HepG2 (cell line): ENCODE results near the gene NEK11. TPM values are rescaled to one million over a fixed set of nuclear protein-coding genes. Genes with fewer than 3 reads are reported as not detected.

Experiments
- BRCA1 ChIP-seq: sonication (generic); formaldehyde crosslinking; IDR thresholded peaks from 2 replicates; pipeline ENCODE4 v1.4.0; 2020; ENCODE audit warnings: missing genetic modification reagents
- MAZ ChIP-seq, 2 experiments: sonication (generic) in 1 of 2; formaldehyde crosslinking in 1 of 2; IDR thresholded peaks; 2 replicates each; pipeline versions ENCODE4 v1.5.0 to v1.6.1; 2012 to 2020; ENCODE audit warnings: low read depth in 2 of 2, mild to moderate bottlenecking in 2 of 2, borderline replicate concordance in 1 of 2, improper control_type of control experiment in 1 of 2, low read length in 1 of 2, missing genetic modification reagents in 1 of 2, moderate library complexity in 1 of 2
- MBNL3 ChIP-seq: fragments of 250-450 bp; sonication (Bioruptor Pico); conservative IDR thresholded peaks from 2 replicates; pipeline ENCODE4 v1.8.0; 2022; ENCODE audit warnings: mild to moderate bottlenecking, inconsistent platforms
- NR2F2 ChIP-seq: IDR thresholded peaks from 2 replicates; pipeline ENCODE4 v1.6.1; 2012; ENCODE audit warnings: low read depth, inconsistent platforms, borderline replicate concordance
- PPARG ChIP-seq: conservative IDR thresholded peaks from 2 replicates; pipeline ENCODE4 v1.6.1; 2016; ENCODE audit warnings: missing biosample characterization, missing genetic modification reagents
- RCOR2 ChIP-seq: IDR thresholded peaks from 2 replicates; pipeline ENCODE4 v1.6.1; 2016; ENCODE audit warnings: missing biosample characterization, missing genetic modification reagents
- ZNF160 ChIP-seq: sonication (generic); formaldehyde crosslinking; IDR thresholded peaks from 2 replicates; pipeline ENCODE4 v1.8.0; 2022; ENCODE audit warnings: mild to moderate bottlenecking, inconsistent platforms, missing genetic modification reagents
- polyA plus RNA-seq, 8 experiments: library from polyadenylated mRNA; depleted of rRNA in 3 of 8; stranded (reverse) in 7 of 8; unstranded in 1 of 8; fragments of >200 nt; fragmentation: Illumina TruSeq in 4 of 8; extraction: Trizol in 4 of 8; gene quantifications; 2 replicates each; pipeline versions ENCODE4 v1.2.1 to v1.2.3, GENCODE V29; 2011 to 2016; ENCODE audit warnings: low read depth in 4 of 8, missing spikeins in 1 of 8, mixed read lengths in 1 of 8; ENCODE audit not compliant: insufficient read depth in 1 of 8
- total RNA-seq, 5 experiments: library from RNA; depleted of rRNA; stranded (reverse); fragments of >200 nt; fragmentation: Illumina TruSeq; extraction: Trizol; gene quantifications; 2 replicates each; pipeline ENCODE4 v1.2.3, GENCODE V29; 2016; ENCODE audit warnings: low read depth in 1 of 5
- TF ChIP-seq, protein P1 (sequence below): sonication (generic); formaldehyde crosslinking; IDR thresholded peaks from 2 replicates; pipeline ENCODE4 v1.5.1; 2020; ENCODE audit warnings: mild to moderate bottlenecking, missing genetic modification reagents
- TF ChIP-seq, protein P2 (sequence below), 2 experiments: fragments of 450-650 bp in 1 of 2; sonication (generic) in 1 of 2; formaldehyde crosslinking in 1 of 2; IDR thresholded peaks; 2 replicates each; pipeline versions ENCODE4 v1.6.1 to v1.8.0; 2016 to 2022; ENCODE audit warnings: antibody characterized with exemption in 1 of 2, mild to moderate bottlenecking in 1 of 2, missing genetic modification reagents in 1 of 2
- TF ChIP-seq, protein P3 (sequence below): IDR thresholded peaks from 2 replicates; pipeline ENCODE4 v1.4.0; 2020; ENCODE audit warnings: mild to moderate bottlenecking, missing genetic modification reagents

The NEK11 gene
- total and polyA plus RNA-seq, 2 of the 13 experiments (the other 11 are each of a cell fraction or from before 2014, with no cell fraction given), result 0.95 to 2.2 TPM

DNA sequence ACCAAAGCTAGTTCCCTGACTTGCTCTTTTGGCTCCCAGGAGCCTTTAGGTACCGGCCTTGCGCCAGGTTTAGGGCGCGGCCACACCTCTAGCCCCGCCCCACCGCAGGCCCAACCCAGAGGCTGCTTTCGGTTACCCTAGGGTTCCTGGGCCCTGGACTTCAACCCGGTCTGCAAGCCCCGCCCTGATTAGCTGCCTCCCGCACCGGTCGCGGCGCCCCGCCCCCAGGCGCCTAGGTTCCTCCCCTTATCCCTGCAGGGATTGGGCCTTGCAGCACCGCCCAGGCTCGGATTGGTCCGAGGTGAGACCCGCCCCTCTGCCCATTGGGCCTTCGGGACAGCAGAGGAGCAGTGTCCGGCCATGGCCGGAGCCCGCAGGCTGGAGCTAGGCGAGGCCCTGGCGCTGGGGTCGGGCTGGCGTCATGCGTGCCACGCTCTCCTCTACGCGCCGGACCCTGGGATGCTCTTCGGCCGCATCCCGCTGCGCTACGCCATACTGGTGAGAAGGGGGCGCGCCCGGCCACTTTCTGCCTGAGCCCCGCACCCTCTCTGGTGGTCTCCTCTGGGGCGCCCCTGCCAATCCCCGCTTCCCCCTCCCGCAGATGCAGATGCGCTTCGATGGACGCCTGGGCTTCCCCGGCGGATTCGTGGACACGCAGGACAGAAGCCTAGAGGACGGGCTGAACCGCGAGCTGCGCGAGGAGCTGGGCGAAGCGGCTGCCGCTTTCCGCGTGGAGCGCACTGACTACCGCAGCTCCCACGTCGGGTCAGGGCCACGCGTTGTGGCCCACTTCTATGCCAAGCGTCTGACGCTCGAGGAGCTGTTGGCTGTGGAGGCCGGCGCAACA is 355.0 kb downstream of the NEK11 start, which contains the start of gene NUDT16 (continued):
- TF ChIP-seq MAZ (IDR thresholded peaks at IDR 0.05; ENCODE audit: borderline replicate concordance, low read depth, low read length), result peak; percentile 73
- TF ChIP-seq MAZ (CRISPR knock-in tag; IDR thresholded peaks at IDR 0.05; ENCODE audit: low read depth), result peak; percentile 80; the same call in 1 of the 2 replicates
- no peak for TF ChIP-seq RCOR2 (CRISPR knock-in tag)
- TF ChIP-seq, protein P1, sequence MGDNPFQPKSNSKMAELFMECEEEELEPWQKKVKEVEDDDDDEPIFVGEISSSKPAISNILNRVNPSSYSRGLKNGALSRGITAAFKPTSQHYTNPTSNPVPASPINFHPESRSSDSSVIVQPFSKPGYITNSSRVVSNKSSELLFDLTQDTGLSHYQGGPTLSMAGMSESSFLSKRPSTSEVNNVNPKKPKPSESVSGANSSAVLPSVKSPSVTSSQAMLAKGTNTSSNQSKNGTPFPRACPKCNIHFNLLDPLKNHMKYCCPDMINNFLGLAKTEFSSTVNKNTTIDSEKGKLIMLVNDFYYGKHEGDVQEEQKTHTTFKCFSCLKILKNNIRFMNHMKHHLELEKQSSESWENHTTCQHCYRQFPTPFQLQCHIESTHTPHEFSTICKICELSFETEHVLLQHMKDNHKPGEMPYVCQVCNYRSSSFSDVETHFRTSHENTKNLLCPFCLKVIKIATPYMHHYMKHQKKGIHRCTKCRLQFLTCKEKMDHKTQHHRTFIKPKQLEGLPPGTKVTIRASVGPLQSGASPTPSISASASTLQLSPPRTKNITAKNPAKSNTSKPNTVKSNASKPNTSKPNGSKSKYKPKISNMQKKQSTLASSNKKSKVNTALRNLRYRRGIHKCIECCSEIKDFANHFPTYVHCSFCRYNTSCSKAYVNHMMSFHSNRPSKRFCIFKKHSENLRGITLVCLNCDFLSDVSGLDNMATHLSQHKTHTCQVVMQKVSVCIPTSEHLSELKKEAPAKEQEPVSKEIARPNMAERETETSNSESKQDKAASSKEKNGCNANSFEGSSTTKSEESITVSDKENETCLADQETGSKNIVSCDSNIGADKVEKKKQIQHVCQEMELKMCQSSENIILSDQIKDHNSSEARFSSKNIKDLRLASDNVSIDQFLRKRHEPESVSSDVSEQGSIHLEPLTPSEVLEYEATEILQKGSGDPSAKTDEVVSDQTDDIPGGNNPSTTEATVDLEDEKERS, result no peak
- no peak for TF ChIP-seq NR2F2
- TF ChIP-seq PPARG (CRISPR knock-in tag), result no peak
- TF ChIP-seq BRCA1 (CRISPR knock-in tag), result peak; percentile 42; the same call in 1 of the 2 replicates
- TF ChIP-seq, protein P2, sequence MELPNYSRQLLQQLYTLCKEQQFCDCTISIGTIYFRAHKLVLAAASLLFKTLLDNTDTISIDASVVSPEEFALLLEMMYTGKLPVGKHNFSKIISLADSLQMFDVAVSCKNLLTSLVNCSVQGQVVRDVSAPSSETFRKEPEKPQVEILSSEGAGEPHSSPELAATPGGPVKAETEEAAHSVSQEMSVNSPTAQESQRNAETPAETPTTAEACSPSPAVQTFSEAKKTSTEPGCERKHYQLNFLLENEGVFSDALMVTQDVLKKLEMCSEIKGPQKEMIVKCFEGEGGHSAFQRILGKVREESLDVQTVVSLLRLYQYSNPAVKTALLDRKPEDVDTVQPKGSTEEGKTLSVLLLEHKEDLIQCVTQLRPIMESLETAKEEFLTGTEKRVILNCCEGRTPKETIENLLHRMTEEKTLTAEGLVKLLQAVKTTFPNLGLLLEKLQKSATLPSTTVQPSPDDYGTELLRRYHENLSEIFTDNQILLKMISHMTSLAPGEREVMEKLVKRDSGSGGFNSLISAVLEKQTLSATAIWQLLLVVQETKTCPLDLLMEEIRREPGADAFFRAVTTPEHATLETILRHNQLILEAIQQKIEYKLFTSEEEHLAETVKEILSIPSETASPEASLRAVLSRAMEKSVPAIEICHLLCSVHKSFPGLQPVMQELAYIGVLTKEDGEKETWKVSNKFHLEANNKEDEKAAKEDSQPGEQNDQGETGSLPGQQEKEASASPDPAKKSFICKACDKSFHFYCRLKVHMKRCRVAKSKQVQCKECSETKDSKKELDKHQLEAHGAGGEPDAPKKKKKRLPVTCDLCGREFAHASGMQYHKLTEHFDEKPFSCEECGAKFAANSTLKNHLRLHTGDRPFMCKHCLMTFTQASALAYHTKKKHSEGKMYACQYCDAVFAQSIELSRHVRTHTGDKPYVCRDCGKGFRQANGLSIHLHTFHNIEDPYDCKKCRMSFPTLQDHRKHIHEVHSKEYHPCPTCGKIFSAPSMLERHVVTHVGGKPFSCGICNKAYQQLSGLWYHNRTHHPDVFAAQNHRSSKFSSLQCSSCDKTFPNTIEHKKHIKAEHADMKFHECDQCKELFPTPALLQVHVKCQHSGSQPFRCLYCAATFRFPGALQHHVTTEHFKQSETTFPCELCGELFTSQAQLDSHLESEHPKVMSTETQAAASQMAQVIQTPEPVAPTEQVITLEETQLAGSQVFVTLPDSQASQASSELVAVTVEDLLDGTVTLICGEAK (IDR thresholded peaks at IDR 0.05), result no peak
- TF ChIP-seq, protein P2 (CRISPR knock-in tag; IDR thresholded peaks at IDR 0.05), result no peak; the same call in 1 of the 2 replicates
- TF ChIP-seq, protein P3, sequence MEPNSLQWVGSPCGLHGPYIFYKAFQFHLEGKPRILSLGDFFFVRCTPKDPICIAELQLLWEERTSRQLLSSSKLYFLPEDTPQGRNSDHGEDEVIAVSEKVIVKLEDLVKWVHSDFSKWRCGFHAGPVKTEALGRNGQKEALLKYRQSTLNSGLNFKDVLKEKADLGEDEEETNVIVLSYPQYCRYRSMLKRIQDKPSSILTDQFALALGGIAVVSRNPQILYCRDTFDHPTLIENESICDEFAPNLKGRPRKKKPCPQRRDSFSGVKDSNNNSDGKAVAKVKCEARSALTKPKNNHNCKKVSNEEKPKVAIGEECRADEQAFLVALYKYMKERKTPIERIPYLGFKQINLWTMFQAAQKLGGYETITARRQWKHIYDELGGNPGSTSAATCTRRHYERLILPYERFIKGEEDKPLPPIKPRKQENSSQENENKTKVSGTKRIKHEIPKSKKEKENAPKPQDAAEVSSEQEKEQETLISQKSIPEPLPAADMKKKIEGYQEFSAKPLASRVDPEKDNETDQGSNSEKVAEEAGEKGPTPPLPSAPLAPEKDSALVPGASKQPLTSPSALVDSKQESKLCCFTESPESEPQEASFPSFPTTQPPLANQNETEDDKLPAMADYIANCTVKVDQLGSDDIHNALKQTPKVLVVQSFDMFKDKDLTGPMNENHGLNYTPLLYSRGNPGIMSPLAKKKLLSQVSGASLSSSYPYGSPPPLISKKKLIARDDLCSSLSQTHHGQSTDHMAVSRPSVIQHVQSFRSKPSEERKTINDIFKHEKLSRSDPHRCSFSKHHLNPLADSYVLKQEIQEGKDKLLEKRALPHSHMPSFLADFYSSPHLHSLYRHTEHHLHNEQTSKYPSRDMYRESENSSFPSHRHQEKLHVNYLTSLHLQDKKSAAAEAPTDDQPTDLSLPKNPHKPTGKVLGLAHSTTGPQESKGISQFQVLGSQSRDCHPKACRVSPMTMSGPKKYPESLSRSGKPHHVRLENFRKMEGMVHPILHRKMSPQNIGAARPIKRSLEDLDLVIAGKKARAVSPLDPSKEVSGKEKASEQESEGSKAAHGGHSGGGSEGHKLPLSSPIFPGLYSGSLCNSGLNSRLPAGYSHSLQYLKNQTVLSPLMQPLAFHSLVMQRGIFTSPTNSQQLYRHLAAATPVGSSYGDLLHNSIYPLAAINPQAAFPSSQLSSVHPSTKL (CRISPR knock-in tag), result 0 out of 2 replicates have a peak, but pooled peaks have one; percentile 6
- peak; percentile 32; the same call in 1 of the 2 replicates for TF ChIP-seq ZNF160 (CRISPR knock-in tag)
- TF ChIP-seq MBNL3 (CRISPR knock-in tag), result no peak
